ENCODE measurements around the gene ATF6.

ATF6 gene

DNA sequence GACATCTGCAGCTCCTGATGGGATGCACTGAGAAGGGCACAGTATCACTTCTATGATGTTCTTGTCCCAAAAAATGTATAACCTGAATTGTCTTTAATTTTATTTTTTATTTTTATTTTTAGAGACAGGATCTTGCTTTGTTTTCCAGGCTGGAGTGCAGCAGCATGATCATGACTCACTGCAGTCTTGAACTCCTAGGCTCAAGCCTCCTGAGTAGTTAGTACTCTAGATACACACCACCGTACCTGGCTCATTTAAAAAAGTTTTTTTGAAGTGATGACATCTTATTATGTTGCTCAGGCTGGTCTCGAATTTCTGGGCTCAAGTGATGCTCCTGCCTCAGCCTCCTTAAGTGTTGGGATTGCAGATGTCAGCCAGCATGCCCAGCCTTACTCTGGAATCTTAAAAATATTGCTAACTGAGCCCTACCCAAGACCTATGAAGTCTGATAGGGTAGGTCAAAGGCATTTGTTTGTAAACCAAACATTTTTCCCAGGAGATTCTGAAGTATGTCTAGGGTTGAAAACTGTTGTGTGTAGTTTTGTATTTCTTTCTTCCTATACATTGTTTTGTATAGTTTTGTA, 68.9 kb downstream of the ATF6 start:
- no peak for DNase-seq (ENCODE audit: low read depth)

DNA sequence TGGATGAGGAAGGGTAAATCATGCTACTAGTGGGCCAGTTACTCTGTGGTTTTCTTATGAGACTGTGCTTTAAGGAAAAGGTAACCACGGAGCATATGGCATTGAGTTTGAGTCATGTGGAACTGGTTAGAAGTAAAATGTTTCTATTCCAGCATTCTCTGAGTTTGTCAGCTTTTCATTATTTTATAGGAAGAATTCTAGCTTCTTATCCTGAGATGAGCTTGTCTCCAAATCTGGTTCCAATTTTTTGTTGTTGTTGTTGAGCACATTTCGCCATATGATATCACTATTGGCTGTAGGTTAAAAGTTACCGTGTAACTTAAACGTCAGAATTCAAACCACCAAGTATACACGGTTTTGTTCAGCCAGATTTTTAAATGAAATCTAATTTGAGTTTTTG, 69.9 kb downstream of the ATF6 start:
- DNase-seq (ENCODE audit: low read depth) = peak; percentile 47

DNA sequence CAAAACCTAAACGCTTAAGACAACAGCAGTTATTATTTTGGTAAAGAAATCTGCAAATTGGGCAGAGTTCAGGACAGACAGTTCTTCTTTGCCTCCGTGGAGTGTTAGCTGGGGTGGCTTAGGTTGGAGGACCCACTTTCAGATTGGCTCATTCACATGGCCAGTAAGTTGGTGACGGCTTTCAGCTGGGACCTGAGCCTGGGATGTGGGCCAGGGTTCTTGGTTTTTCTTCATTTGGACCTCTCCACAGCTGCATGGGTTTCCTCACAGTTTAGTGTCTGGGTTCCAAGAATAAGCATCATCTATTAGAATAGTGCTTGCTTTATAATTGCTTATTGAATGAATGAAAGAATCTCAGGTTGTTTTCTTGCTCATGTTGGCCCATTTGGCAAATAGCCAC, 72.2 kb downstream of the ATF6 start:
- no peak for DNase-seq (ENCODE audit: low read depth)

DNA sequence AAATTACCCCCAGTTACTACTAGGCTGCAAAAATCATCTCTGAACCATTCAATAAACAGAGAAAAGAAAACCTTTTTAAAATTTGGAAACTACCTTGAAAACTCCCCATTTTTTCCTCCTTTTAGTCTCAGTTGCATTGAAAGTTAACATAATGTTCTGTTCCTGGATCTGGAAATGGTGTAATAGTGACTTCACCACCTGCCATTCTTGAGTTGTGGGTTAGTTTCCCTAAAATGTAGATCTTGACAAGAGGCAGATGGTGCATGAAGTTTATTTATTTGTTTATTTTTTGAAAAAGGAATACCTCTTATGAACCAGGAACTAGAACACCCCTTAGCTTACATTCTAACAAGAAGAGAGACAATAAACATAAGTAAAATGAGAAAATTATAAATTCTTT, 72.8 kb downstream of the ATF6 start:
- DNase-seq (ENCODE audit: low read depth) = no peak

DNA sequence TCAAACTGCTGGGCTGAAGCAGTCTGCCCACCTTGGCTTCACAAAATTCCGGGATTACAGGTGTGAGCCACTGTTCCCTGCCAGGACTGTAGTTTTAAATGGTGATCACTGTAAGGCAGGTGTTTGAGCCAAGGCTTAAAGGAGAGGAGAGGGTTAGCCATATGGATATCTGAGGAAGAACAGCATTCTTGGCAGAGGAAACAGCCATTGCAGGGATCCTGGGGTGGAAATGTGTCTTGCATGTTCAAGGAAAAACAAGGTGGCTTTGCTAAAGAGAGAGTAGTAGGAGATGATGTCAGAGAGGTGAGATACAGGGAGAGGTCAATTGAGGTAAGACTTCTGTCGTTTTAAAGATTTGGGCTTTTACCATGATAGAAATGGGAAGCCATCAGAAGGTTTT, 73.5 kb downstream of the ATF6 start:
- DNase-seq (ENCODE audit: low read depth) = no peak

DNA sequence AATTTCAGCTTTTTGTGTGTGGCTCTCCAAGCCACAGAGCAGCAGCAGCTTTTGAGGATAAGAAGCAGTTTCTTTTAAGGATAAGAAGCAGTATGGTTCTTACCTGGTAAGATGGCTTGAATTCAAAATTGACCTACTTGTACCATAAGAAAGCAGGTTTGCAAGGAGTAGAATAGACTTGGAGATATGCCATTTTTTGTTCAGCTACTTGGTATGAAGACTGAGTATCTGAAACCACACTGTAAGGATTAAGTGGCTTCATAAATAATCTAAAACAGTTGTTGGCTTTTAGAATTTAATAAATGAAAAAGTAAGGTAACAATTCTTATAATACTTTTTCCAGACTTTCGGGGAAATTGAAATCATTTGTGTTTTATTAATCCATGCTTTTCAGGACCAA, 74.2 kb downstream of the ATF6 start:
- no peak for DNase-seq (ENCODE audit: low read depth)

DNA sequence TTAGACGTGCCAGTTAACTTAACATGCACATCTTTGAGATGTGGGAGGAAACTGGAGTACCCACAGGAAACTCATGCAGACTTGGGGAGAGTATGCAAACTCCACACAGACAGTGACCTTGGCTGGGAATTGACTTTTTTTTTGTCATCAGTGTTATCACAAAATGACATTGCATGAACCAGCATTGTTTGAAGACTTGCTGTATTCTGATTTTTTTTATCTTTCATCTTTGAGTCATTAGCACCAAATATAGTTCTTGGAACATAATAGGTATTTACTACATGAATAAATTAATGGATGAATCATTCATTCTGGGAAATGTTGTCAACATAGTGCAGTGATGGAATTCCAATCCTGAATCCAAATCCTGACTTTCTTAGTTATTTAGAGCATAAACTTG, 77.0 kb downstream of the ATF6 start:
- no peak for DNase-seq (ENCODE audit: low read depth)

DNA sequence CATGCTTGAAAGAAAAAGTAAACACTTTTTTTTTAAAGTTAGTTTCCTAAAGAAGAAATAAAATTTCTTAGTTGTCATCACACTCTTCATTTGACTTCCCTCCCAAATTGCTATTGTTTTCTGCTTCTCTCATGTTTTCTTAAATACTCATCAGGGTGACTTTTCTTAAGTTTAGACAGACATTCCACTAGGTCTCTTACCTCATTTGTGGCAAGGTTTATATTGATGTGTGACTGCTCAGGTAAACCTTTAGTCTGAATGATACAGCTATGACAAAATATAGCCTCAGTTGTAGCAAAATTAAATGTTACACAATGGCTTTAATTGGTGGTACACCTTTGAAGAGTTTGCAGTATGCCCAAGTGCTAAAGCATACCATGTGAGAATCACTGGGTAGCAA, 78.6 kb downstream of the ATF6 start:
- no peak for DNase-seq (ENCODE audit: low read depth)

DNA sequence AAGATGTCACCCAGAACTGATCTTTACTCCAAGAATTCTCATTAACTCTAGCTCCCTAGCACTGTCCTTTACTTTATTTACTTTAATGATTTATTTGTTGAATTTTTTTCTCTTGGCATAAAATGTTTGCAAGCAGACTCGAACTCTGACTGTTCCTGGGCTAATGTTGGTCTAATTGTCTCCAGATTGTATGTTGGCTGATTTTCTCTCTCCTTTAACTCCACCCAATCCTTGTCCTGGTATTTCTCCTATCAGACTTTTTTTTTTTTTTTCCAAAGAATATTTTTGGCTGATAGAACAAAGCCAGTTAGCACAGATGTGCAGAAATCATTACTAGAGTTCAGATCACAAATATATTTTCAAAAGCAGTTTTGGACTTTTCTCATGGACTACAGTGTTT, 82.6 kb downstream of the ATF6 start:
- peak; percentile 50 for DNase-seq (ENCODE audit: low read depth)

DNA sequence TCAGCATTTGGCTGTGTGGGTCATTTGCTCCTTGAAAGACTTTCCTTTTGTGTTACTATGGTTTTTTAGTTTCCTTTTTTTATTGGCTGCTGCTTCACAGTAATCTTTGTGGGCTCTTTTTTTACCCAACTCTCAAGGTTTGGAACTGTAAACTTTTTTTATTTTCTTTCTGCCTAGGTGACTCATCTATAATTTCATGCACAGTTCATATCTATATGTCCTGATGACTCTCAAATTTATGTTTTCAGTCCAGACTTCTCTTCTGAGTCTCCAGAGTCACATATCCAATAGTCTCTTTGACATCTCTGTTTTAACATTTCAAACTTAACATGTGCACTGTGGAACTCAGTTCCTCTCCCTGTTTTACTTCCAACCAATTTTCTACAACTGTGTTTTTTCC, 83.4 kb downstream of the ATF6 start:
- no peak for DNase-seq (ENCODE audit: low read depth)

DNA sequence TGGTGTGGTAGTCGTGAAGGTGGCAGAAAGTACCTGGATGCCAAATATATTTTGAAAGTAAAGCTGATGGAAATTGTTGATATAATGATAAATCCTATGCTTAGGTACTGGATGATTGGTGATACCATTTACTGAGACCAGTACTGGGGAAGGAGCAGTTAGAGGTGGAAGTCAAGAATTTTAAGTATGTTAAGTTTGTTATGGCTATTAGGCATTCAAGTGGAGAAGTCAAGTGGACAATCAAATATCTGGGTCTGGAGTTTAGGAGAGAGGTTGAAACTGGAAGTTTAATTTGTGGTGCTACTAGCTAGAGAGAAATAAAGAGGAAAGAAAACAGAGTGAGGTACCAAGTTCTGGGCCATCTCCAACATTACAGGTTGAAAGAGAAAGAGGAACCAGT, 89.1 kb downstream of the ATF6 start:
- no peak for DNase-seq (ENCODE audit: low read depth)

DNA sequence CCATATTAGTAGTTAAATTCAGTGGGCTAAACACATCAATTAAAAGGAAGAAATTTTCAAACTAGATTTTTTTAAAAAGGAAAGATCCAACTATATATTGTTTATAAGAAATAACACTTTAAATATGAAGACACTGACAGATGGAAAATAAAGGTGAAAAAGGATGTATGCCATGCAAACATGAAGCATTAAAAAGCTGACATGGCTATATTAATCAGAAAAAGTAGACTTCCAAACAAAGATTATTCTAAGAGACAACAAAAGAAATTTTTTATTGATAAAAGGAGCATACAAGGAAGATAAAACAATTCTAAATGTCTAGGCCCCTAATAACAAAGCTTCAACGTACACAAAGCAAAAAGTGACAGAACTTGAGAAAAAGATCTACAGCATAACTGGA, 92.2 kb downstream of the ATF6 start:
- DNase-seq (ENCODE audit: low read depth) = no peak

DNA sequence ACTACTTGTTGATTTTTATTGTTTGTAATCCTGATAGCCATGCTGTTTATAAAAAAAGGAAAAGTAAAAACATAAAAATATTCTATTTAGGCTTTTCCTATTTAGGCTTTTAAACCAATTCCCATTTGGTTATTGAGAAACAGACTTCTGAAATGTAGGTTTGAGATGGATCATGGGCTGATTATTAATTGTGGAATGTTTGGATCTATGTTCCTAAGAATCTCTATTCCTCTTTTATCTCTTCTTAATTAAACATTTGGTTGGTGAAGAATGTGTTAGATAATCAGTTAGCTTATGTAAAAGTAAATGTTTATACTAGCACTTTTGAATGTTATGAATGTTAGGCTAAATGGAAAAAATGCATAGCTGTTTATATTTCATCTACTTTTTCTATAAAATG, 97.4 kb downstream of the ATF6 start:
- no peak for DNase-seq (ENCODE audit: low read depth)

DNA sequence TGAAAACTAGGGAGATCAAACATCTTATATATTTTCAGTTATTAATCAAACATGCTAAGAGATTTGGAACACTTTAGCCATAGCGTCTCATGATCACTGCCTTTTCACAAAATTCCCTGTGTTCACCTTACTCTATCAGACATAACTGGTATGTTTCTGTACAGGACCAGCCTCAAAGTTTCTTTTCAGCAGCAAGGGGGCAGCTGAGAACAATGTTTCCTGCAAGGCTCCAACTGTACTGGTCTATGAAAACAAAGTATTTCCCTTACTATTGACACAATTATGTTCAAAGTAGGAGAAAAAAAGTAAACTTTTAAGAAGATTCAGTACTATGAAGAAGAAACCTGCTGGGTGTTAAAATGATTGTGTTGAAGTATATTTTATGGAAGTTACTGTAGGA, 98.5 kb downstream of the ATF6 start:
- DNase-seq (ENCODE audit: low read depth) = no peak

DNA sequence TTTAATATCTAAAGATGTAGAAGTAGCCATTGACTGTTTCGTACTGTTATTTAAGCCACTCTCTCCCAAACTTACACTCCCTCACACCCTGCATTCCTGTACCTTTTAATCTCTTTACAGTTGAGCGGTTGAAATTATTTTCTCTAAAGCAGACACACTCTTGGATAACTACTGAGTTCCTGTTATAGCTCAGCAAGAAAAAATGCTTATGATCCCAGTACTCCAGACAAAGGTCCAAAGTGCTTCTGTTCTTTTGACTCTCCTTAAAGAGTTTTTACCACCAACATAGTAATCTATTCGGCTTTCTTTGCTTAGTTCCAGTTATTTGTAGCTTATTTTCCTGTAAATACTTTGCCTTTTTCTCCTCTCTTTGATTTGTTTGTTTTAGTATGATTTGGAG, 100.1 kb downstream of the ATF6 start:
- DNase-seq (ENCODE audit: low read depth) = no peak

DNA sequence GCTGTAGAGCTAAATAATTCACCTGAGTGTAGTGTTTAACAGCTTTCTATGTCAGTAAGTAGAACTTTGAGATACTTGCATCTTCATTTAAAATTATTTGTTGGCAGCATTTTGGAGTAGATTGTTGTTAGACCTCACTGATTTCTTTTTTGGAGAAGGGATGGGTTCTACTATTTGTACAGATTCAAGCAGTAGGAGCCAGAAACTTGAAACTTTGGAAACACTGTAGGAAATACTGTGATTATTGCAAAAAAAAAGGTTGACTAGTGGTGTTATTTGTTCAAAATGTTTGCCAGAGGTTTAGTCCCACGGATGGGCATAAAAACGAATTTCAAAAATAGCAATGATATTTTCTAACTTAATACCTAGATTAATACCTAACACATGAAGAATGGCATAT, 102.7 kb downstream of the ATF6 start:
- no peak for DNase-seq (ENCODE audit: low read depth)

DNA sequence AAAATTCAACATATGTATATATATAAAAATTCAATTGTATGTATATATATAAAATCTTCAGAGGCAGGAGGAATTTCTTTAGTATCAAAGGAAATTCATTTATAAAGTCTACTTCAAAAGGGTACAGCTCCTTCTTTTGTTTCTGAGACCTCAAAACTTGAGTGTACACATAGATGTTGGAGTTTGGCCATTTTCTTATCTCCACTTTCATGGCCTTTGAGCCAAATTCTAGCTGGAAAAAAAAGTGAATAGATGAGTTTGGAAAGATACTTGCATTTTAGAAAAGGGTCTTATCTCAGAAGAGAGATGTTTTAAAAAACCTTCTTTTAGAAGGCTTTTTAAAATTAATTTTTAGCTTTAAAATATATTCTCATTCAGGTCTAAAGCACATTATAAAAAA, 103.2 kb downstream of the ATF6 start:
- no peak for DNase-seq (ENCODE audit: low read depth)

DNA sequence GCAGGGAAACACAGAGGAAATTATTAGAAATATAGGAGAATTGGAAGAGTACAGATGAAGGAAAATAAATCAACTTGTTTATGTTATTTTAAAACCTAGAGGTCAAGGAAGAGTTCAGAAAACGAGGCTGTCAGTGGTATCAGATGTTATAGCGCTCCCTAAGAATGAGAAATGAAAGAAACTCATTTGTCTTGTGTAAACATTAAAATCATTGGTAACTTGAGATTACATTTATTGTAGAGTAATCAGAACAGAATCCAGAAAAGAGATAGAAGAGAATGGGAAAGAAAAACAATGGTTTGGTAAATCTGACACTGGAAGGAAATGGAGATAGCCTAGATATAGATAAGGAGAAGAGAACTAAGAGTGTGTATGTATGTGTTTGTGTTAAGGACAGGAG, 106.4 kb downstream of the ATF6 start:
- DNase-seq (ENCODE audit: low read depth) = no peak

DNA sequence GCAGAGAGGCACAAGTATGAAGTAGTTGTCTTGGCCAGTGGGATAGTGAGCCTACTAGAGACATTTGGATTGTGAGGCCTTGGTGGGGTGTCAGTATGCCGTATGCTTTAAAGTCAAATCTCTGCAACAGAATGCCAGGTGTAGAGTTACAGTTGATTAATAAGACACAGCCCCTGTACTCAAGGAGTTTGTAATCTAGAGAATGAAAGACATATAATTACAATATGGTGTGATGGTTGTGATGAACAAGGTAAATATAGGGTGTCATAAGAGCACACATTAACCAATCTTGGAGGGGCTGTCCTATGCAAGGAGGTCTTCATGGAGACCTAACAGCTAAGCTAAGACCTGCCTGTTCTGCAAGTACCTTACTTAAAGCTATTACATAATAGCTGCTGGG, 113.1 kb downstream of the ATF6 start:
- DNase-seq (ENCODE audit: low read depth) = no peak

DNA sequence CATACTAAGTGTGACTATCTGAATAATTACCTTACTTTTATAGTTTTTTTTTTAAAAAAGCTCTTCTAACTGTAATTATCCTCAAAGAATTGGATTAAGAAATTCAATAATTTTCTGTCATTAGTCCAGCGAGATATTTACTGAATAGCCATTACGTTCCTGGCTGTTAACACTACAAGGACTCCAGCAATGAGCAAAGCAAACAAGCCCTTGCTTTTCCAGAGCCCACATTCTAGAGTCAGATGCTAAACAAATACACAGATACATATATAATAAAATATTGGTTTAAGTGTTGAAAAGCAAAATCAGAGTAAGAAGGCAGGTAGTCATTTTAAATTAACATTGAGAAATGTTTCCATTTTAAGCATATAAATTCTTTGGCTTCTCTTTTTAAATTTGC, 118.4 kb downstream of the ATF6 start:
- no peak for DNase-seq (ENCODE audit: low read depth)

DNA sequence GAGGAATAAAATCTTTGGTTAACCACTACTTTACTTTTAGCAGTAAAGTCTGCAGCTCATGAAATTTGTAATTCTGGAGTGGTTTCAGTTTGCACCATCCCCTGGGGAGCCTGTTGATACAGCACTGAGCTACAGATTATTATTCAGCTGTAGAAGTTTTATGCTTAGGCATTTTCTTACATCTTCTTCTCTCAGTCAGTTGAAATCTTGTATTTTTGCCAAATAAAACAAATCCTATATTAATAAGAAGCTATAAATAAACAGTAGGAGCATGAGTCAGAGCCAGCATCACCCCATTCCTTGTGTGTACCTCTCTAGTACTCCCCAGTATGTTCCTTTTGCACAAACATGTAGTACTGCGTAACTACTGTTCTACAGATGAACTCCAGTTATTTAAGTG, 118.9 kb downstream of the ATF6 start:
- DNase-seq (ENCODE audit: low read depth) = no peak

DNA sequence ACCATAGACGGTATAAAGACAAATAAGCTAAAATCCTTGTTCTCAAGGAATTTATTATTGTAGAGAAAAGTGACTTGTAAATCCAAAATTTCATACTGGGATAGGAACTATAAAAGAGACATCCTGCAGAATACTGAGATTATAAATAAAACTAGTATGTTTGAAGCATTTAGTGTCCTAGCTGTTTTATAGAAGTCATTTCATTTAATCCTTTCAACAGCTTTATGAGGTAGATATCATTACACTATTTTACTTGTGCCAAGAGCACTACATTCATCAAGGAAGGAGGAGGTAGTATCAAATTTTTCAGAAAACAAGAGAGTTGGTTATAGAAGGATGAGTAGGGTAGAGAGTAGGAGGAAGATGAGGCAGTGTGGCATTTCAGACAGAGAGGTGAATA, 119.6 kb downstream of the ATF6 start:
- no peak for DNase-seq (ENCODE audit: low read depth)

DNA sequence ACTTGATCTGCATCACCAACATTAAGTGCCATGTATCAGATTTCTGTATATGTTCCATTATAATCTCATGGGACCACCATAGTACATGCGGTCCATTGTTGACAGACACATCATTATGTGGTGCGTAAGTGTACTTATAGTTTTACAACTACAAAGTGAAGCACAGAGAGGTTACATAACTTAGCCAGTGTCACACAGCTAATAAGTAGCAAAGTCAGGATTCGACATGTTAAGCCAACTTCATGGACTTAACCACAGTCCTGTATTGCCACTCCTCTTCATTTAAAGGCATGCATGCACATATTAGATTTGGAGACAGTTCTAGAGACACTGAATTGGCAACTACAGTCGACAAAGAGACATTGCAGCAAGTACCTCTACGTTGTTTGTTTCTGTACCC, 120.5 kb downstream of the ATF6 start:
- no peak for DNase-seq (ENCODE audit: low read depth)

DNA sequence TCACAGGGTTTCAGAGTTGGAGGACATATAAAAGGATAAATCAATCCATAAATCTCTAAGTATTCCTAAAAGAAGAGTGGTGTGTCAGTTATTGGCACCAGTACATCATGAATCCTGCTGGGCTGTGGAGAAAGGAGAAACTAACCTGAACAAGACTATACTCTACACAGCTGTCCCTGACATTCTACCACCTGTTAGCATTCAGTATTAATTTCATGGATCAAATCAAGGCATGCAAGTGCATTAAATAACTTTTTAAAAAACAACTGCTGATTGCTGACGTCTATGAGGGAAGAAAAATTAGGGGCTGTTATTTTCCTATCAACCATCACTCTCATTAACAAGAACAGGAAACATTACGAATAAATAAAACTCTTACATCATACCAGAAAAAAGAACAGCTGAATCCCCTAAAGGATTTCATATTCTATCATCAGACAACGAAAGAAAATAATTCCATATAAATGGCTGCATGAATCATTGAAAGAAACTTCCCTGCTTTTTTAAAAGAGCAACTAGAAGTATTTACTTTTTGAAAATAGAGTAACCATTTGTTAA, 121.7 kb downstream of the ATF6 start:
- no peak for DNase-seq (ENCODE audit: low read depth)

DNA sequence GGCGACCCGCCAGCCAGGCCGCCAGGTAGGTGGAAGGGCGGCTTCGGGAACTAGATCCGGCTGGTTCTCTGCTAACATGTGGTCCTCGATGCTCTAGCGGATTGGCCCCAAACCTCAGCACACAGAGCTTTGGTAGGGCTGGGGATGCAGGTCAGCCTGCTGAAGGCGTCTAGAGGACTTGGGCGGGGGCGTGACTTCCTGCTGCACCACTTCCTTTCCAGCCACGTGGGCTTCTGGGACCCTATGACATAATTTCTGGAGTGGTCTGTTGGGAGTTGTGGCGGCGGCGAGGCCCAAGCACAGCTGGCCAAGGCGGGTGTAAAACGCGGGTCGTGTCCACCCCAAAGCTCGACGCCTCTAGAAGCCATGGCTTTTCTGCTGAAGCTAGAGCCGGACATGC, 124.5 kb downstream of the ATF6 start:
- DNase-seq (ENCODE audit: low read depth) = no peak

All from GM04504 (cell line).